SH-SY5Y (cell line): ENCODE measurements around the gene CARD11.

Experiments
- GATA2 ChIP-seq: IDR thresholded peaks from 2 replicates; pipeline ENCODE4 v1.6.1; 2011; ENCODE audit warnings: mild to moderate bottlenecking, low read depth, low read length
- GATA3 ChIP-seq: IDR thresholded peaks from 2 replicates; pipeline ENCODE4 v1.6.1; 2011; ENCODE audit warnings: low read depth, mild to moderate bottlenecking, low read length, moderate library complexity

DNA sequence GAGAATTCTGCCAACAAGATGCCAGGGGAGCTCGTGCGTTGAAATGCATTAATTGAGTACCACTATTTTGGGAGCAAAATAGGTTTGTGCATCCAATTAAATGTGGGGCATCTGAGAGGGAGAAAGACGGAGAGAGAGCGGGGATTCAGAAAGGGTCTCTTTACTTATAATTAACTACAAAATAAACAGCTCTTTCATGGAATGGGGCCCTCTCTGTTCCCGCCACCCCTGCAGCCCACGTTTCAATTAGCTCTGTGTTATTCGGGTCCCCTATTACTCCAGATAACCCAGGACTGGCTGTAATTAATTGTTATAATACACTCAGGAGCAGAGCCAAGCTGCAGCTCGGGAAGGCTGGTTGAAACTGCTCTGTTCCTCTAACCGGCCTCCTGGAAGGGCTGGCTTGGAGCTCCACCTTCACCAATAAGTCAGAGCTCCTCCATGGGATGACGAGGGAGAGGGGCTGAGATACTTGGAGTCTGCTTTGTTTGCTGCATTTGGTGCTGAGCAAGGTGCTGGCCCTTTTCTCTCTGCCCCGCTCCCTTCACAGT, 67.8 kb downstream of the CARD11 start:
- TF ChIP-seq GATA2 = no peak
- TF ChIP-seq GATA3 = no peak
